ENCODE data around the gene FBXL13. TPM values are rescaled to one million over a fixed set of nuclear protein-coding genes. Genes with fewer than 3 reads are reported as not detected.

FBXL13 gene
- 1.1 and 2.0 TPM in 2 replicates for polyA plus RNA-seq (2012; rRNA removed)
- 1.7 and 2.3 TPM in 2 replicates for polyA plus RNA-seq (2012; cell fraction: cytosol; rRNA removed)
- 1.3 and 3.0 TPM in 2 replicates for polyA plus RNA-seq (2012; cell fraction: nucleus; rRNA removed)

DNA sequence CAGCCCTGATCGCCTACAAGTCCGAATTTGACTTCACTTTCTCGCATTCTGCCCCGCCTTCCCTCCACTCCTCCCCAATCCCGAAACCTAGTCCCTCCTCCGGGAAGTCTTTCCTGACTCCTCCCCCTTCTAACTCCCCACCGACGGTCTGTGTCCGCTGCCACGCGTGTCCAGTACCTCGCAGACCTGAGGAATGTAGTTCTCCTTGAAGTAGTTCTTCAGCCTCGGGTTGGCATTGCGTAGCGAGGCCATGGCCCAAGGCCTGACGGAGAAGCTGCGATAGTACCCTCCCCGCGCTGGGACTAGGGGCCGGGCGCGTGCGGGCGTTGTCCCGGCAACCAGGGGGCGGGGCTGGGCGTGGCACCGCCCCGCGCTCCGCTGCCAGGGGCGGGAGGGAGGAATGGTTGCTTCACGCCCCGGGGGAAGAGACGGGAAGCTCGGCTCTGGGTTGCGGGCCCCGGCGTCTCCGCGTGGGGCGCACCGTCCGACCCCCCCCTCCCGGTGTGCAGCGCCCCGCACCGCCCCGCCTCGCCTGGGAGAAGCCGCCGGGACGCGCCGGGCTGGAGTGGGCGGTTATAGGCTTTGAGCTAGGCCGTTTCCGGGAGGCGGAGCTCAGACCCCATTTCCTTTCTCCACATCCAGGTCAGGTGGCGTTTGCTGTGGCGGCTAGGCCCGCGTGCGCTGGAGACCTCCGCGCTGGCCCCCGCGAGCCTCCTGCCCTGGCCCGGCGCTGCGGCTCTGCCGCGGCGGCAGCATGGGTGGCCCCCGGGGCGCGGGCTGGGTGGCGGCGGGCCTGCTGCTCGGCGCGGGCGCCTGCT is at the start of gene FBXL13, which contains the start of gene ARMC10:
TSS of gene FBXL13 (minus strand) at position 278 of the 818 bp plus-strand sequence.
TSS of gene ARMC10 (plus strand) at position 622 of the 818 bp plus-strand sequence. CDS start at position 755, 133 bp downstream.
- Histone ChIP-seq H3K27me3 (ENCODE audit: insufficient read depth) (no peaks in the 10 kb centered on the region), H4K20me1 (ENCODE audit: insufficient read depth) (no peaks in the 10 kb centered on the region; the same call in 1 of the 2 replicates), H3F3A (replicated peaks; ENCODE audit: insufficient read depth) (peaks cover 13% of the 10 kb centered on the region), H3K79me2 (ENCODE audit: insufficient read depth) (peaks cover 53% of the 10 kb centered on the region), H3K4me1 (ENCODE audit: control insufficient read depth in 1 of 2, insufficient read depth in 2 of 2, low read depth in 1 of 2, low read length in 1 of 2) (peaks cover 0 to 17% of the 10 kb centered on the region in 2 experiments; a peak in 2 of 4 replicates), H3K4me3 (ENCODE audit: low read depth in 2 of 2, low read length in 1 of 2) (peak within 1 kb of the TSS; percentile 74 to 83), H3K9me2 (no peaks in the 10 kb centered on the region), H3K36me3 (replicated peaks in 1 of 2; ENCODE audit: control insufficient read depth in 1 of 2, insufficient read depth in 2 of 2, low read length in 1 of 2) (peaks cover 4 to 28% of the 10 kb centered on the region in 2 experiments), H3K9ac (peak within 1 kb of the TSS; percentile 80), H3K4me2 (peak within 1 kb of the TSS; percentile 86), H3K9me3 (no peaks in the 10 kb centered on the region), H2AFZ (ENCODE audit: low read depth) (peak within 1 kb of the TSS; percentile 91), H3K27ac (ENCODE audit: low read depth in 2 of 2, low read length in 1 of 2) (peak within 1 kb of the TSS; percentile 89 to 95)
- DNase-seq = peak; percentile 99
- ChIA-PET POLR2A (interaction anchor here (0.5 to 2.4 kb wide), 8 partner anchors 10 to 326 kb away, joined by 3 to 12 read pairs (median 4); partner anchors contain the start of genes FAM185A and NAPEPLD), CTCF (interaction anchor here (0.6 to 7.2 kb wide), 10 partner anchors 9 to 326 kb away, joined by 3 to 54 read pairs (median 6); partner anchors contain the start of gene FAM185A)
- WGBS (ENCODE audit: low lambda C conversion rate) = 2% methylated on average over 34 of the region's 83 CpGs
- TF ChIP-seq TAF1 (IDR thresholded peaks at IDR 0.05; ENCODE audit: borderline replicate concordance, low read depth, low read length) (peak; percentile 78), NRF1 (IDR thresholded peaks at IDR 0.05; ENCODE audit: low read depth, low read length) (no peak), RCOR1 (IDR thresholded peaks at IDR 0.05; ENCODE audit: low read length) (peak; percentile 25; the same call in 1 of the 2 replicates), TEAD4 (IDR thresholded peaks at IDR 0.05; ENCODE audit: borderline replicate concordance, insufficient read depth) (no peak), FOXM1 (IDR thresholded peaks at IDR 0.05; ENCODE audit: low read depth) (no peak), FOXJ3 (CRISPR knock-in tag; IDR thresholded peaks at IDR 0.05) (no peak), RFX5 (IDR thresholded peaks at IDR 0.05; ENCODE audit: low read length) (no peak), RXRA (IDR thresholded peaks at IDR 0.05; ENCODE audit: borderline replicate concordance, low read depth) (no peak), EZH2phosphoT487 (IDR thresholded peaks at IDR 0.05; ENCODE audit: borderline replicate concordance, low read depth) (no peak), RAD21 (IDR thresholded peaks at IDR 0.05; ENCODE audit: low read length) (no peak), GATA2 (CRISPR knock-in tag; IDR thresholded peaks at IDR 0.05) (no peak), POLR2AphosphoS5 (IDR thresholded peaks at IDR 0.05; ENCODE audit: low read depth, low read length) (peak; percentile 82), YY1 (IDR thresholded peaks at IDR 0.05; ENCODE audit: low read depth) (0 out of 2 replicates have a peak, but pooled peaks have one; percentile 3), MXI1 (IDR thresholded peaks at IDR 0.05; ENCODE audit: low read depth, low read length) (peak; percentile 77; the same call in 1 of the 2 replicates), GABPA (IDR thresholded peaks at IDR 0.05; ENCODE audit: low read depth) (peak; percentile 75), FOSL2 (IDR thresholded peaks at IDR 0.05; ENCODE audit: borderline replicate concordance, low read depth) (no peak), TCF12 (IDR thresholded peaks at IDR 0.05) (no peak)
- TF ChIP-seq, protein P1, sequence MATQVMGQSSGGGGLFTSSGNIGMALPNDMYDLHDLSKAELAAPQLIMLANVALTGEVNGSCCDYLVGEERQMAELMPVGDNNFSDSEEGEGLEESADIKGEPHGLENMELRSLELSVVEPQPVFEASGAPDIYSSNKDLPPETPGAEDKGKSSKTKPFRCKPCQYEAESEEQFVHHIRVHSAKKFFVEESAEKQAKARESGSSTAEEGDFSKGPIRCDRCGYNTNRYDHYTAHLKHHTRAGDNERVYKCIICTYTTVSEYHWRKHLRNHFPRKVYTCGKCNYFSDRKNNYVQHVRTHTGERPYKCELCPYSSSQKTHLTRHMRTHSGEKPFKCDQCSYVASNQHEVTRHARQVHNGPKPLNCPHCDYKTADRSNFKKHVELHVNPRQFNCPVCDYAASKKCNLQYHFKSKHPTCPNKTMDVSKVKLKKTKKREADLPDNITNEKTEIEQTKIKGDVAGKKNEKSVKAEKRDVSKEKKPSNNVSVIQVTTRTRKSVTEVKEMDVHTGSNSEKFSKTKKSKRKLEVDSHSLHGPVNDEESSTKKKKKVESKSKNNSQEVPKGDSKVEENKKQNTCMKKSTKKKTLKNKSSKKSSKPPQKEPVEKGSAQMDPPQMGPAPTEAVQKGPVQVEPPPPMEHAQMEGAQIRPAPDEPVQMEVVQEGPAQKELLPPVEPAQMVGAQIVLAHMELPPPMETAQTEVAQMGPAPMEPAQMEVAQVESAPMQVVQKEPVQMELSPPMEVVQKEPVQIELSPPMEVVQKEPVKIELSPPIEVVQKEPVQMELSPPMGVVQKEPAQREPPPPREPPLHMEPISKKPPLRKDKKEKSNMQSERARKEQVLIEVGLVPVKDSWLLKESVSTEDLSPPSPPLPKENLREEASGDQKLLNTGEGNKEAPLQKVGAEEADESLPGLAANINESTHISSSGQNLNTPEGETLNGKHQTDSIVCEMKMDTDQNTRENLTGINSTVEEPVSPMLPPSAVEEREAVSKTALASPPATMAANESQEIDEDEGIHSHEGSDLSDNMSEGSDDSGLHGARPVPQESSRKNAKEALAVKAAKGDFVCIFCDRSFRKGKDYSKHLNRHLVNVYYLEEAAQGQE (IDR thresholded peaks at IDR 0.05; ENCODE audit: low read depth, low read length) = no peak; the same call in 1 of the 2 replicates
- TF ChIP-seq, protein P2, sequence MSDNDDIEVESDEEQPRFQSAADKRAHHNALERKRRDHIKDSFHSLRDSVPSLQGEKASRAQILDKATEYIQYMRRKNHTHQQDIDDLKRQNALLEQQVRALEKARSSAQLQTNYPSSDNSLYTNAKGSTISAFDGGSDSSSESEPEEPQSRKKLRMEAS (IDR thresholded peaks at IDR 0.05; ENCODE audit: low read depth) = peak; percentile 57
- TF ChIP-seq, protein P3, sequence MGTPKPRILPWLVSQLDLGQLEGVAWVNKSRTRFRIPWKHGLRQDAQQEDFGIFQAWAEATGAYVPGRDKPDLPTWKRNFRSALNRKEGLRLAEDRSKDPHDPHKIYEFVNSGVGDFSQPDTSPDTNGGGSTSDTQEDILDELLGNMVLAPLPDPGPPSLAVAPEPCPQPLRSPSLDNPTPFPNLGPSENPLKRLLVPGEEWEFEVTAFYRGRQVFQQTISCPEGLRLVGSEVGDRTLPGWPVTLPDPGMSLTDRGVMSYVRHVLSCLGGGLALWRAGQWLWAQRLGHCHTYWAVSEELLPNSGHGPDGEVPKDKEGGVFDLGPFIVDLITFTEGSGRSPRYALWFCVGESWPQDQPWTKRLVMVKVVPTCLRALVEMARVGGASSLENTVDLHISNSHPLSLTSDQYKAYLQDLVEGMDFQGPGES (IDR thresholded peaks at IDR 0.05; ENCODE audit: low read depth, low read length) = no peak
- TF ChIP-seq, protein P4, sequence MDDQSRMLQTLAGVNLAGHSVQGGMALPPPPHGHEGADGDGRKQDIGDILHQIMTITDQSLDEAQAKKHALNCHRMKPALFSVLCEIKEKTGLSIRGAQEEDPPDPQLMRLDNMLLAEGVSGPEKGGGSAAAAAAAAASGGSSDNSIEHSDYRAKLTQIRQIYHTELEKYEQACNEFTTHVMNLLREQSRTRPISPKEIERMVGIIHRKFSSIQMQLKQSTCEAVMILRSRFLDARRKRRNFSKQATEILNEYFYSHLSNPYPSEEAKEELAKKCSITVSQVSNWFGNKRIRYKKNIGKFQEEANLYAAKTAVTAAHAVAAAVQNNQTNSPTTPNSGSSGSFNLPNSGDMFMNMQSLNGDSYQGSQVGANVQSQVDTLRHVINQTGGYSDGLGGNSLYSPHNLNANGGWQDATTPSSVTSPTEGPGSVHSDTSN (IDR thresholded peaks at IDR 0.05) = no peak
- TF ChIP-seq, protein P5, sequence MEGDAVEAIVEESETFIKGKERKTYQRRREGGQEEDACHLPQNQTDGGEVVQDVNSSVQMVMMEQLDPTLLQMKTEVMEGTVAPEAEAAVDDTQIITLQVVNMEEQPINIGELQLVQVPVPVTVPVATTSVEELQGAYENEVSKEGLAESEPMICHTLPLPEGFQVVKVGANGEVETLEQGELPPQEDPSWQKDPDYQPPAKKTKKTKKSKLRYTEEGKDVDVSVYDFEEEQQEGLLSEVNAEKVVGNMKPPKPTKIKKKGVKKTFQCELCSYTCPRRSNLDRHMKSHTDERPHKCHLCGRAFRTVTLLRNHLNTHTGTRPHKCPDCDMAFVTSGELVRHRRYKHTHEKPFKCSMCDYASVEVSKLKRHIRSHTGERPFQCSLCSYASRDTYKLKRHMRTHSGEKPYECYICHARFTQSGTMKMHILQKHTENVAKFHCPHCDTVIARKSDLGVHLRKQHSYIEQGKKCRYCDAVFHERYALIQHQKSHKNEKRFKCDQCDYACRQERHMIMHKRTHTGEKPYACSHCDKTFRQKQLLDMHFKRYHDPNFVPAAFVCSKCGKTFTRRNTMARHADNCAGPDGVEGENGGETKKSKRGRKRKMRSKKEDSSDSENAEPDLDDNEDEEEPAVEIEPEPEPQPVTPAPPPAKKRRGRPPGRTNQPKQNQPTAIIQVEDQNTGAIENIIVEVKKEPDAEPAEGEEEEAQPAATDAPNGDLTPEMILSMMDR (IDR thresholded peaks at IDR 0.05) = peak; percentile 29
- TF ChIP-seq, protein P6, sequence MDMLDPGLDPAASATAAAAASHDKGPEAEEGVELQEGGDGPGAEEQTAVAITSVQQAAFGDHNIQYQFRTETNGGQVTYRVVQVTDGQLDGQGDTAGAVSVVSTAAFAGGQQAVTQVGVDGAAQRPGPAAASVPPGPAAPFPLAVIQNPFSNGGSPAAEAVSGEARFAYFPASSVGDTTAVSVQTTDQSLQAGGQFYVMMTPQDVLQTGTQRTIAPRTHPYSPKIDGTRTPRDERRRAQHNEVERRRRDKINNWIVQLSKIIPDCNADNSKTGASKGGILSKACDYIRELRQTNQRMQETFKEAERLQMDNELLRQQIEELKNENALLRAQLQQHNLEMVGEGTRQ (IDR thresholded peaks at IDR 0.05; ENCODE audit: borderline replicate concordance, low read depth, low read length) = no peak
